GM12865 (cell line): ENCODE measurements around the gene GBE1.

Source experiments
- DNase-seq: peaks from one replicate; pipeline ENCODE4 v3.0.0; 2010; ENCODE audit warnings: low read depth
- H3K4me3 ChIP-seq: 2 replicates; pipeline ENCODE4 v1.5.1; 2011; ENCODE audit warnings: mild to moderate bottlenecking, low read depth, low read length, control low read depth
- CTCF ChIP-seq: IDR thresholded peaks from 2 replicates; pipeline ENCODE4 v1.5.1; 2011; ENCODE audit warnings: low read length, control low read depth, low read depth, inconsistent platforms; ENCODE audit not compliant: insufficient read depth; ENCODE audit errors: missing control alignments

GBE1 gene

GRCh38 chr3:81444817-81445460 is 316.5 kb downstream of the GBE1 start:
- no peak for DNase-seq
- no peak for TF ChIP-seq CTCF
- no peak overlapping the region for H3K4me3 ChIP-seq

DNA sequence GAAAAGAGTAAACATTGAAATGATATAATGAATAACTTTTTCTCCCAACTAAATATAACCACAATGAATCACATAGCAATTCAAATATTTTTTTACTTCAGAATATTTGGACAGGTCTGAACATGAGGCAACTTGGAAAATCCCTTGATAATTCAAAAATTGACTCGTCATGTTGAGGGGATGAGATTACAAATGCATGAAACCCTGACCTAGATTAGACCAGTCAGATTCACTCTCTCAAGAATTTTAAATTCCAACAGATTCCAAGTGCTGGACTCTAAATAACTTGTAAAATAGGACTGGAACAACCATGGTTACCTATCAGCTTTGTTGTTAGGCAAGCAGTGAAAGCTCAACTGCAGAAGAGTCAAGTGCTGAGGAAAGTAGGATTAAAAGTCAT is 317.5 kb downstream of the GBE1 start:
- H3K4me3 ChIP-seq, result no peak overlapping the region
- DNase-seq, result no peak

GRCh38 chr3:81443457-81443782 is 318.0 kb downstream of the GBE1 start:
- TF ChIP-seq CTCF, result no peak
- H3K4me3 ChIP-seq, result no peak overlapping the region
- DNase-seq, result no peak

More for the DNA sequence above, 317.5 kb downstream of the GBE1 start:
- TF ChIP-seq CTCF, result no peak

DNA sequence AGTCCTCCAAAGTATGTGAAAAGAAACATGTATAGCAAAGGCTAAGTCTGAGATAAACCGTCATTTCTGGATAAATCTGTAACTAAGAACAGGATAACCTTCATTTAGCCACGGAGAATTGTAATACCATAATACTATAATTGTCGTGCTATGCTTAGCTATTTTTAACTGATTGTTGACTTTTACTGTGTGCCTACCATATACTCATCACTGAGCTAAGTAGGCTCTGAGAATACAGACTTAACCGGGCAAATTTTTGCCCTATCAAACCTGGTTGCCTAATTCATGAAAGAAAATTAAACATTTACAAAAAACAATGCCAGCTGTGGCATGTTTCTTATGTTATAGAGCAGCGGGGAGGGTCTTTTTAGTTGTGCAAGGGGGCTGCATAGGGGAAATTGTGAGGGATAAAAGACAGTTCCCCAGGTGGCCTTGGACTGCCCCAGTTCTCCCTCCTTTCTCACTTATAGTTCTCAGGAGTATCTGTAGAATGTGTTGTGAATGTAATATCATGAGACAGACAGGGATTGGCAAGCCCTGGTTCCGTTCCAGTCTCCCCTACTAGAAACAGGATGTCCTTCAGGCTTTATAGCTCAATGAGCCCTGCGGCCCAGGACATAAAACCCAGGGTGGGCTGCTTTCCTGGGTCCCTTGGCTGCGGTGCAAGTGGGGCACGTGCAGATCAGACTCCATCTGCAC is 318.5 kb downstream of the GBE1 start:
- no peak for TF ChIP-seq CTCF
- no peak overlapping the region for H3K4me3 ChIP-seq
- no peak for DNase-seq

- no peak overlapping the region for H3K4me3 ChIP-seq
- TF ChIP-seq CTCF, result no peak
- no peak for DNase-seq
Observed at GRCh38 chr3:81440661-81441060, 320.8 kb downstream of the GBE1 start.
